Activated naive CD4-positive, alpha-beta T cell treated with anti-CD3 and anti-CD28 coated beads, Interleukin-2, amount 50 U/mL, for 72 hours (primary cell): ENCODE data around the gene NTSR2. TPM values are rescaled to one million over a fixed set of nuclear protein-coding genes. Genes with fewer than 3 reads are reported as not detected.
A peak's percentile ranks its signal among the peaks of the same experiment; 100 is the strongest.

Experiments
- ATAC-seq, 2 donors: fragments of 150-1000 bp; cut with Tn5 transposase; 2 replicates each; pipeline ENCODE4 v1.10.0; 2021; ENCODE audit warnings: mild to moderate bottlenecking in 2 of 2, moderate library complexity in 2 of 2
- DNase-seq, 2 donors: peaks; one replicate each; pipeline ENCODE4 v3.0.0; 2021 to 2022; ENCODE audit warnings: low spot score in 2 of 2
- H3K27ac Mint-ChIP-seq, 2 donors: one replicate each; pipeline ENCODE4 v1.8.0; 2022; ENCODE audit warnings: mild to moderate bottlenecking in 2 of 2, mixed read lengths in 2 of 2
- H3K36me3 Mint-ChIP-seq, 2 donors: one replicate each; pipeline ENCODE4 v1.8.0; 2022; ENCODE audit warnings: mixed read lengths in 2 of 2
- H3K9me3 Mint-ChIP-seq, 2 donors: one replicate each; pipeline ENCODE4 v1.8.0; 2022; ENCODE audit warnings: mixed read lengths in 2 of 2
- total RNA-seq, 2 donors: library from RNA; stranded (reverse); gene quantifications; one replicate each; pipeline ENCODE4 v1.2.3, GENCODE V29; 2022

NTSR2 gene
- not detected for total RNA-seq

- DNase-seq (peak in 1 of 2 donors; percentile 61), ATAC-seq (peak; percentile 36 to 91)
- Mint-ChIP-seq H3K36me3 (peaks cover 7 to 13% of the 10 kb centered on the region in 2 donors), H3K27ac (no peak within 1 kb of the TSS), H3K9me3 (peaks cover 5 to 6% of the 10 kb centered on the region in 2 donors)
Observed at GRCh38 chr2:11669454-11670291, at the start of gene NTSR2. Gene NTSR2, minus strand, starts transcription at chr2:11670195. Its CDS starts 66 bp downstream, at chr2:11670129.

- ATAC-seq: peak in 1 of 2 donors; percentile 24
- DNase-seq: no peak
- Mint-ChIP-seq H3K9me3 (no peaks in the 10 kb centered on the region), H3K27ac (peak overlapping the region in 1 of 2 donors; percentile 12), H3K36me3 (no peaks in the 10 kb centered on the region)
Observed at GRCh38 chr2:11719230-11719977, 49.4 kb upstream of the NTSR2 start.

- Mint-ChIP-seq H3K27ac (no peak overlapping the region), H3K36me3 (no peaks in the 10 kb centered on the region), H3K9me3 (no peaks in the 10 kb centered on the region)
- ATAC-seq: no peak
- DNase-seq: no peak
Observed at GRCh38 chr2:11718606-11719005, 48.6 kb upstream of the NTSR2 start.

GRCh38 chr2:11717623-11718022 lies 47.6 kb upstream of the NTSR2 start:
- no peaks in the 10 kb centered on the region for H3K9me3 Mint-ChIP-seq
- H3K36me3 Mint-ChIP-seq: no peaks in the 10 kb centered on the region
- ATAC-seq (no peak), DNase-seq (no peak)
- H3K27ac Mint-ChIP-seq: no peak overlapping the region

GRCh38 chr2:11716689-11717321 lies 46.8 kb upstream of the NTSR2 start:
- DNase-seq: no peak
- no peaks in the 10 kb centered on the region for H3K9me3 Mint-ChIP-seq
- no peak overlapping the region for H3K27ac Mint-ChIP-seq
- ATAC-seq: no peak
- H3K36me3 Mint-ChIP-seq: no peaks in the 10 kb centered on the region

GRCh38 chr2:11715987-11716652 lies 46.1 kb upstream of the NTSR2 start:
- ATAC-seq: no peak
- H3K9me3 Mint-ChIP-seq: no peaks in the 10 kb centered on the region

GRCh38 chr2:11713815-11714214 lies 43.8 kb upstream of the NTSR2 start:
- Mint-ChIP-seq H3K36me3 (no peaks in the 10 kb centered on the region), H3K9me3 (no peaks in the 10 kb centered on the region), H3K27ac (no peak overlapping the region)
- no peak for DNase-seq
- no peak for ATAC-seq

More at GRCh38 chr2:11715987-11716652, 46.1 kb upstream of the NTSR2 start:
- Mint-ChIP-seq H3K36me3 (no peaks in the 10 kb centered on the region), H3K27ac (no peak overlapping the region)
- DNase-seq: no peak

GRCh38 chr2:11712866-11713265 lies 42.9 kb upstream of the NTSR2 start:
- Mint-ChIP-seq H3K27ac (no peak overlapping the region), H3K36me3 (no peaks in the 10 kb centered on the region), H3K9me3 (no peaks in the 10 kb centered on the region)
- ATAC-seq: no peak
- no peak for DNase-seq

- no peak for ATAC-seq
- Mint-ChIP-seq H3K36me3 (no peaks in the 10 kb centered on the region), H3K27ac (no peak overlapping the region), H3K9me3 (no peaks in the 10 kb centered on the region)
- no peak for DNase-seq
Observed at GRCh38 chr2:11711751-11712150, 41.8 kb upstream of the NTSR2 start.

- Mint-ChIP-seq H3K27ac (no peak overlapping the region), H3K9me3 (peaks cover 0 to 1% of the 10 kb centered on the region in 2 donors), H3K36me3 (no peaks in the 10 kb centered on the region)
- no peak for ATAC-seq
- no peak for DNase-seq
Observed at GRCh38 chr2:11711354-11711716, 41.3 kb upstream of the NTSR2 start.

- peaks cover 0 to 6% of the 10 kb centered on the region in 2 donors for H3K9me3 Mint-ChIP-seq
- no peak for ATAC-seq
- DNase-seq: no peak
- H3K27ac Mint-ChIP-seq: no peak overlapping the region
- no peaks in the 10 kb centered on the region for H3K36me3 Mint-ChIP-seq
Observed at GRCh38 chr2:11710632-11711353, 40.8 kb upstream of the NTSR2 start.

GRCh38 chr2:11710210-11710609 lies 40.2 kb upstream of the NTSR2 start:
- Mint-ChIP-seq H3K36me3 (no peaks in the 10 kb centered on the region), H3K9me3 (peaks cover 3 to 6% of the 10 kb centered on the region in 2 donors), H3K27ac (no peak overlapping the region)
- no peak for DNase-seq
- ATAC-seq: no peak

GRCh38 chr2:11709293-11709692 lies 39.3 kb upstream of the NTSR2 start:
- Mint-ChIP-seq H3K27ac (no peak overlapping the region), H3K9me3 (peaks cover 3 to 6% of the 10 kb centered on the region in 2 donors), H3K36me3 (no peaks in the 10 kb centered on the region)
- ATAC-seq (no peak), DNase-seq (no peak)

GRCh38 chr2:11708106-11708505 lies 38.1 kb upstream of the NTSR2 start:
- Mint-ChIP-seq H3K27ac (no peak overlapping the region), H3K9me3 (peaks cover 3 to 6% of the 10 kb centered on the region in 2 donors), H3K36me3 (no peaks in the 10 kb centered on the region)
- ATAC-seq (no peak), DNase-seq (no peak)

- no peak overlapping the region for H3K27ac Mint-ChIP-seq
- ATAC-seq (no peak), DNase-seq (no peak)
- no peaks in the 10 kb centered on the region for H3K36me3 Mint-ChIP-seq
- H3K9me3 Mint-ChIP-seq: peaks cover 3 to 6% of the 10 kb centered on the region in 2 donors
Observed at GRCh38 chr2:11705711-11706110, 35.7 kb upstream of the NTSR2 start.

- DNase-seq (no peak), ATAC-seq (no peak)
- no peaks in the 10 kb centered on the region for H3K36me3 Mint-ChIP-seq
- H3K27ac Mint-ChIP-seq: peak overlapping the region in 1 of 2 donors; percentile 1
- H3K9me3 Mint-ChIP-seq: peaks cover 3 to 6% of the 10 kb centered on the region in 2 donors
Observed at GRCh38 chr2:11705063-11705462, 35.1 kb upstream of the NTSR2 start.
